Lung (tissue), 12 donors: ENCODE measurements around the gene CATSPER3. TPM values are rescaled to one million over a fixed set of nuclear protein-coding genes. Genes with fewer than 3 reads are reported as not detected.

ENCODE experiments used
- ATAC-seq: fragments of 200-7000 bp; cut with Tn5 transposase; one replicate; pipeline ENCODE4 v1.9.1; 2020; ENCODE audit warnings: moderate number of reproducible peaks; ENCODE audit not compliant: insufficient read depth, low FRiP score
- DNase-seq, 3 donors: peaks; one replicate each; pipeline ENCODE4 v3.0.0-alpha.2; 2013 to 2017
- H3K27ac ChIP-seq, 2 donors: one replicate each; pipeline ENCODE4 v1.5.1; 2013; ENCODE audit warnings: mild to moderate bottlenecking in 2 of 2, moderate library complexity in 2 of 2, control low read depth in 1 of 2, inconsistent platforms in 1 of 2, low read depth in 1 of 2, low read length in 1 of 2
- H3K27me3 ChIP-seq, 3 donors: one replicate each; pipeline ENCODE4 v1.5.1; 2013; ENCODE audit warnings: low read length in 2 of 3; ENCODE audit not compliant: control insufficient read depth in 3 of 3, insufficient read depth in 3 of 3
- H3K36me3 ChIP-seq, 4 donors: one replicate each; pipeline ENCODE4 v1.5.1; 2013; ENCODE audit warnings: low read length in 4 of 4, mild to moderate bottlenecking in 1 of 4, moderate library complexity in 1 of 4; ENCODE audit not compliant: control insufficient read depth in 4 of 4, insufficient read depth in 4 of 4
- H3K4me1 ChIP-seq, 5 donors: one replicate each; pipeline ENCODE4 v1.5.1; 2013; ENCODE audit warnings: low read length in 5 of 5, mild to moderate bottlenecking in 2 of 5, moderate library complexity in 1 of 5; ENCODE audit not compliant: control insufficient read depth in 5 of 5, insufficient read depth in 5 of 5
- H3K4me3 ChIP-seq: one replicate; pipeline ENCODE4 v1.5.1; 2013; ENCODE audit warnings: mild to moderate bottlenecking, control low read depth, moderate library complexity
- H3K9ac ChIP-seq, 2 donors: one replicate each; pipeline ENCODE4 v1.5.1; 2013; ENCODE audit warnings: low read length in 2 of 2, control low read depth in 1 of 2; ENCODE audit not compliant: insufficient read depth in 1 of 2
- H3K9me3 ChIP-seq, 4 donors: one replicate each; pipeline ENCODE4 v1.5.1; 2013; ENCODE audit warnings: low read length in 3 of 4, mild to moderate bottlenecking in 1 of 4, moderate library complexity in 1 of 4; ENCODE audit not compliant: control insufficient read depth in 4 of 4, insufficient read depth in 3 of 4
- WGBS, 2 donors: extraction: QIAGEN DNeasy Blood & Tissue Kit; methylation state at CpG; one replicate each; pipeline ENCODE4 v1.1.7; 2013; 5-methylcytosine and 5-hydroxymethylcytosine counted together
- polyA plus RNA-seq, 2 donors: library from polyadenylated mRNA; stranded (reverse); fragments of 200-250 nt; gene quantifications; one replicate each; pipeline ENCODE4 v1.2.1, GENCODE V29; 2013
- total RNA-seq, 2 donors: library from RNA; depleted of rRNA in 1 of 2; stranded (reverse); fragments of >200 nt in 1 of 2; gene quantifications; one replicate each; pipeline ENCODE4 v1.2.1, GENCODE V29; 2014 to 2021
- TF ChIP-seq, protein P1 (sequence below): IDR thresholded peaks from 2 replicates; pipeline ENCODE4 v1.5.1; 2012; ENCODE audit warnings: mild to moderate bottlenecking; ENCODE audit errors: control extremely low read depth, extremely low read depth
- donor health status: control.
- donor health status: control.
- donor health status: Bipolar disorder and iron deficiency.
- donor health status: healthy.
- donor health status: DM: yes; HTN: yes; CAD: no.

CATSPER3 gene
- total and polyA plus RNA-seq, 4 donors = 0.38 to 0.61 (median 0.49) TPM

DNA sequence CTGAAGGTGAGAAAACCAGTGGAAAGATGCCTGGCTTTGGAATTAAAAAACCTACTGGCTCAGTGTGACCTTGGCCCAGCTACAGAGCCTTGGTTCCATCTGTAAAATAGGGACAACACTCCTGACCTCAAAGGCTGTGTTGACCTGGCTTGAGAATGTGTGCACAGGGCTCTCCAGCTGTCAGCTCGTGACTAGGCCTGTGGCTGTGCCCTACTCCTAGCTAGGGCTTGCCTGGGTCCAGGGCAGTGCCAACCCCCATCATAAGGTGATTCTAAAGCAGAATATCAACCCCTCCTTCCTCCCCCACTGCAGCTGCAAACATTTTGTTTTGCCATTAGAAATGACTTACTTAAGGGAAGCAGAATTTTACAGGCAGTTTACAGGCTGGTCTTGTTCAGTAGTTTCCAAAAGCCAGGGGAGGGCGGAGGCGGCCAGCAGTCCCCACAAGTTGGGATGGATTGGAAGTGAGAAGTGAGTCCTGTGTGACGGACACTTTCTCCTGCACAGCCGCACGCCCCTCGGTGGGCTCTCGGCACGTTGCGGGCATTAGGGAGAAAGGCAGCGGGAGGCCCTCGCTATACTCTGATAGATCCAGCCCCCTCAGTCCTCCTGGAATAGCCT is 59.0 kb downstream of the CATSPER3 start:
- 65 to 68% methylated on average over 12 of the region's 12 CpGs for WGBS, 2 donors
- H3K4me3 ChIP-seq = no peak overlapping the region
- H3K27ac ChIP-seq = no peak overlapping the region
- H3K27me3 ChIP-seq = peaks cover 4 to 72% (median 63%) of the 10 kb centered on the region in 3 donors
- H3K36me3 ChIP-seq = no peaks in the 10 kb centered on the region
- TF ChIP-seq, protein P1, sequence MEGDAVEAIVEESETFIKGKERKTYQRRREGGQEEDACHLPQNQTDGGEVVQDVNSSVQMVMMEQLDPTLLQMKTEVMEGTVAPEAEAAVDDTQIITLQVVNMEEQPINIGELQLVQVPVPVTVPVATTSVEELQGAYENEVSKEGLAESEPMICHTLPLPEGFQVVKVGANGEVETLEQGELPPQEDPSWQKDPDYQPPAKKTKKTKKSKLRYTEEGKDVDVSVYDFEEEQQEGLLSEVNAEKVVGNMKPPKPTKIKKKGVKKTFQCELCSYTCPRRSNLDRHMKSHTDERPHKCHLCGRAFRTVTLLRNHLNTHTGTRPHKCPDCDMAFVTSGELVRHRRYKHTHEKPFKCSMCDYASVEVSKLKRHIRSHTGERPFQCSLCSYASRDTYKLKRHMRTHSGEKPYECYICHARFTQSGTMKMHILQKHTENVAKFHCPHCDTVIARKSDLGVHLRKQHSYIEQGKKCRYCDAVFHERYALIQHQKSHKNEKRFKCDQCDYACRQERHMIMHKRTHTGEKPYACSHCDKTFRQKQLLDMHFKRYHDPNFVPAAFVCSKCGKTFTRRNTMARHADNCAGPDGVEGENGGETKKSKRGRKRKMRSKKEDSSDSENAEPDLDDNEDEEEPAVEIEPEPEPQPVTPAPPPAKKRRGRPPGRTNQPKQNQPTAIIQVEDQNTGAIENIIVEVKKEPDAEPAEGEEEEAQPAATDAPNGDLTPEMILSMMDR = no peak
- no peak for ATAC-seq
- DNase-seq = no peak
- peaks cover 0 to 8% (median 0%) of the 10 kb centered on the region in 4 donors for H3K9me3 ChIP-seq
- H3K9ac ChIP-seq = no peak overlapping the region
- peaks cover 0 to 15% (median 6%) of the 10 kb centered on the region in 5 donors for H3K4me1 ChIP-seq

DNA sequence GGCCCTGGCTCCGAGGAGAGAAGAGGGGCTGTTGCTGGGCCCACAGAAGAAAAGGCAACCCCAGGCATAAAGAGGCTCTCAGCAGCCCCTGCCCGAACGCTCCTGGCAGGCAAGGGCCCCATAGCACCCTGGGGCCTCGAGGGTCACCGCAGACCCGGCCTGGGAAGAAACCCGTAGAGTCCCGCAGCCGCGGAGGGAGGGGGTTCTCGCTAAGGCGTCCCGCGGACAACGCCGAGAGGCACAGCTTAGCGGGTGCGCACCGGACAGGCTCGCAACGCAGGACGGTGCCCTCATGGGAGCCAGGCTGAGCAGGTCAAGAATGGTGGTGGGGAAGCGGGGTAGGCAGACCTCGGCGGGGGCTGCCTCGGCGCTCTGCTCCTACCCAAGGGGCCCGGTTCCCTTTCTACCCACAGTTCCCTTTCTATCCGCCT is 59.6 kb downstream of the CATSPER3 start:
- no peak for ATAC-seq
- H3K4me3 ChIP-seq = no peak overlapping the region
- peaks cover 0 to 15% (median 6%) of the 10 kb centered on the region in 5 donors for H3K4me1 ChIP-seq
- peaks cover 6 to 72% (median 68%) of the 10 kb centered on the region in 3 donors for H3K27me3 ChIP-seq
- no peak overlapping the region for H3K27ac ChIP-seq
- no peak for DNase-seq
- no peaks in the 10 kb centered on the region for H3K36me3 ChIP-seq
- no peak overlapping the region for H3K9ac ChIP-seq
- peaks cover 0 to 8% (median 0%) of the 10 kb centered on the region in 4 donors for H3K9me3 ChIP-seq
- WGBS, 2 donors = 6 to 21% methylated on average over 25 to 29 of the region's 29 CpGs
- TF ChIP-seq, protein P1 = no peak

DNA sequence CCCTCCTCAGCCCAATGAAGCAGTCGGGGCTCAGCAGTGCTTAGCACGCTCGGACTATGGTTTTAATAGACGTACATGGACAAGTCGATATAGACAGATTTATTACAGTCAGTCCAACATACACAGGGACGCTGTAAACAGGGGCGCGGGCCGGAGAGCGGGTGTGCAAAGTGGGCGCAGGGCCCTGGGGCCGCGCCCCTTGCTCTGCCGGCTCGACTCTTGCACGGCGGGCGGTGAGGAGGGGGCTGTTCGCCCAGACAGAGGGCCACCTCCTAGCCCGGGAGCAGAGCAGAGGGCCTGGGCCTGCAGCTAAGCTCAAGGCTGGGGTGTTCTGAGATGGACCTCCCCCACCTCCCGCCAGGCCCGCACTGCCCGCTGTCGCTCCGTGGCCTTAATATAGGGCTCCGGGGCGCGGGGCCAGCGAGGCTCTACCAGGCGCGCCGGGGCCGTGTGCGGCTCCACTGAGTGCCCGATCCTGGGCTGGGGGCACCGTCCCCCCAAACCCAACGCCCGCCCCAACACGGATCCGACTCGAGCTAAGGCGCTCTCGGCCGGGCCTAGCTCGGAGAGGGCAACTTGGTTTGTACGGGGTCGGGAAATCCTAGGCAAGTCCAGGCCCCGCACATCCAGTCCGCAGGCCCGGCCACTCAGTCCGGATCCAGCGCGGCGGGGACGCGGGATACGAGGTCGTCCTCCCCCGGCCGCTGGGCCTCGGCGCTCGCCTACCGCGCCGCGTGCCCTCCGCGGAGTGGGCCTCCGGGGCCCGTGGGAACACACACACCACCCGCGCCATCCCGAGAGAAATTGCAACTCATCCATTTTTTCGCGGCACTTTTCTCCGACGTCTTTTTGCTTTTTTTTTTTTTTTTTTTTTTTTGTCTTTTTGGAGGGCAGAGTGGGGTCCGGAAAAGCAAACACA is 60.2 kb downstream of the CATSPER3 start:
- 8 to 19% methylated on average over 77 to 79 of the region's 79 CpGs for WGBS, 2 donors
- H3K27ac ChIP-seq = no peak overlapping the region
- H3K27me3 ChIP-seq = peaks cover 6 to 74% (median 73%) of the 10 kb centered on the region in 3 donors
- ATAC-seq = no peak
- H3K4me3 ChIP-seq = no peak overlapping the region
- no peak for DNase-seq
- no peaks in the 10 kb centered on the region for H3K36me3 ChIP-seq
- peaks cover 0 to 15% (median 6%) of the 10 kb centered on the region in 5 donors for H3K4me1 ChIP-seq
- H3K9me3 ChIP-seq = peaks cover 0 to 8% (median 0%) of the 10 kb centered on the region in 4 donors
- TF ChIP-seq, protein P1 = no peak
- no peak overlapping the region for H3K9ac ChIP-seq
